Neuronal stem cell (in vitro differentiated cells): ENCODE data around the gene TTC9.

Experiments used
- DNase-seq: peaks from one replicate; pipeline ENCODE4 v3.0.0-alpha.2; 2013; ENCODE audit warnings: low spot score
- H2AFZ ChIP-seq: one replicate; pipeline ENCODE4 v1.6.1; 2013; ENCODE audit warnings: mild to moderate bottlenecking, low read length, inconsistent platforms
- H2AK5ac ChIP-seq: 2 replicates; pipeline ENCODE4 v1.6.1; 2013; ENCODE audit warnings: low read depth, mild to moderate bottlenecking, inconsistent platforms, low read length, moderate library complexity, mixed read lengths
- H2BK120ac ChIP-seq: 2 replicates; pipeline ENCODE4 v1.6.1; 2013; ENCODE audit warnings: low read depth, mild to moderate bottlenecking, inconsistent platforms, low read length, moderate library complexity, mixed read lengths
- H2BK12ac ChIP-seq: one replicate; pipeline ENCODE4 v1.6.1; 2013; ENCODE audit warnings: low read length, inconsistent platforms
- H2BK15ac ChIP-seq: 2 replicates; pipeline ENCODE4 v1.6.1; 2013; ENCODE audit warnings: mild to moderate bottlenecking, low read length, inconsistent platforms, mixed read lengths
- H2BK5ac ChIP-seq: one replicate; pipeline ENCODE4 v1.6.1; 2013; ENCODE audit warnings: inconsistent platforms, mild to moderate bottlenecking, low read length, moderate library complexity
- H3K14ac ChIP-seq: one replicate; pipeline ENCODE4 v1.6.1; 2013; ENCODE audit warnings: low read length, inconsistent platforms
- H3K18ac ChIP-seq: 2 replicates; pipeline ENCODE4 v1.6.1; 2013; ENCODE audit warnings: low read length, inconsistent platforms
- H3K23ac ChIP-seq: 2 replicates; pipeline ENCODE4 v1.6.1; 2013; ENCODE audit warnings: low read depth, mild to moderate bottlenecking, mixed read lengths, low read length, inconsistent platforms; ENCODE audit not compliant: poor library complexity
- H3K27ac ChIP-seq: replicated peaks from 3 replicates; pipeline ENCODE4 v1.5.1; 2013; ENCODE audit warnings: low read length, inconsistent platforms
- H3K27me3 ChIP-seq, 3 experiments: 2 replicates each; pipeline ENCODE4 v1.6.1; 2013; ENCODE audit warnings: low read length in 3 of 3, mild to moderate bottlenecking in 2 of 3, inconsistent platforms in 1 of 3, low read depth in 1 of 3, mixed read lengths in 1 of 3, moderate library complexity in 1 of 3; ENCODE audit not compliant: control insufficient read depth in 3 of 3, insufficient read depth in 3 of 3
- H3K36me3 ChIP-seq, 2 donors: replicated peaks in 1 of 2; 2 replicates each; pipeline ENCODE4 v1.6.1; 2013; ENCODE audit warnings: low read length in 2 of 2; ENCODE audit not compliant: control insufficient read depth in 2 of 2, insufficient read depth in 2 of 2
- H3K4ac ChIP-seq: 2 replicates; pipeline ENCODE4 v1.6.1; 2013; ENCODE audit warnings: inconsistent platforms, mild to moderate bottlenecking, low read length, moderate library complexity
- H3K4me1 ChIP-seq, 2 donors: 1 replicate in 1 of 2; 2 replicates in 1 of 2; pipeline ENCODE4 v1.6.1; 2013; ENCODE audit warnings: low read length in 2 of 2, low read depth in 1 of 2; ENCODE audit not compliant: control insufficient read depth in 2 of 2, insufficient read depth in 1 of 2
- H3K4me2 ChIP-seq: one replicate; pipeline ENCODE4 v1.6.1; 2013; ENCODE audit warnings: mild to moderate bottlenecking, low read length, inconsistent platforms; ENCODE audit not compliant: insufficient read depth, poor library complexity, severe bottlenecking
- H3K4me3 ChIP-seq, 2 donors: 2 replicates each; pipeline ENCODE4 v1.5.1; 2013; ENCODE audit warnings: low read length in 2 of 2, mild to moderate bottlenecking in 2 of 2, inconsistent platforms in 1 of 2, moderate library complexity in 1 of 2
- H3K79me1 ChIP-seq: one replicate; pipeline ENCODE4 v1.6.1; 2013; ENCODE audit warnings: low read depth, mild to moderate bottlenecking, inconsistent platforms, low read length, moderate library complexity
- H3K9ac ChIP-seq: one replicate; pipeline ENCODE4 v1.6.1; 2013; ENCODE audit warnings: mild to moderate bottlenecking, low read depth, low read length, inconsistent platforms; ENCODE audit not compliant: poor library complexity
- H3K9me3 ChIP-seq, 2 donors: replicated peaks in 1 of 2; 2 replicates each; pipeline versions ENCODE3 to v1.6.1; 2013; ENCODE audit warnings: low read length in 2 of 2, mild to moderate bottlenecking in 2 of 2, inconsistent platforms in 1 of 2, low read depth in 1 of 2, mixed read lengths in 1 of 2, moderate library complexity in 1 of 2; ENCODE audit not compliant: control insufficient read depth in 2 of 2, insufficient read depth in 1 of 2
- H4K8ac ChIP-seq: one replicate; pipeline ENCODE4 v1.6.1; 2013; ENCODE audit warnings: low read depth, mild to moderate bottlenecking, inconsistent platforms, low read length, moderate library complexity
- H4K91ac ChIP-seq: one replicate; pipeline ENCODE4 v1.6.1; 2013; ENCODE audit warnings: low read length, low read depth, mild to moderate bottlenecking, inconsistent platforms; ENCODE audit not compliant: poor library complexity
- WGBS, 2 donors: extraction: QIAGEN DNeasy Blood & Tissue Kit; methylation state at CpG; one replicate each; pipeline ENCODE4 v1.1.7; 2013; ENCODE audit warnings: missing lambda C conversion rate in 2 of 2, mixed read lengths in 1 of 2; ENCODE audit not compliant: insufficient read length in 2 of 2, insufficient replicate concordance in 1 of 2; ENCODE audit errors: extremely low coverage in 2 of 2; 5-methylcytosine and 5-hydroxymethylcytosine counted together

The TTC9 gene

DNA sequence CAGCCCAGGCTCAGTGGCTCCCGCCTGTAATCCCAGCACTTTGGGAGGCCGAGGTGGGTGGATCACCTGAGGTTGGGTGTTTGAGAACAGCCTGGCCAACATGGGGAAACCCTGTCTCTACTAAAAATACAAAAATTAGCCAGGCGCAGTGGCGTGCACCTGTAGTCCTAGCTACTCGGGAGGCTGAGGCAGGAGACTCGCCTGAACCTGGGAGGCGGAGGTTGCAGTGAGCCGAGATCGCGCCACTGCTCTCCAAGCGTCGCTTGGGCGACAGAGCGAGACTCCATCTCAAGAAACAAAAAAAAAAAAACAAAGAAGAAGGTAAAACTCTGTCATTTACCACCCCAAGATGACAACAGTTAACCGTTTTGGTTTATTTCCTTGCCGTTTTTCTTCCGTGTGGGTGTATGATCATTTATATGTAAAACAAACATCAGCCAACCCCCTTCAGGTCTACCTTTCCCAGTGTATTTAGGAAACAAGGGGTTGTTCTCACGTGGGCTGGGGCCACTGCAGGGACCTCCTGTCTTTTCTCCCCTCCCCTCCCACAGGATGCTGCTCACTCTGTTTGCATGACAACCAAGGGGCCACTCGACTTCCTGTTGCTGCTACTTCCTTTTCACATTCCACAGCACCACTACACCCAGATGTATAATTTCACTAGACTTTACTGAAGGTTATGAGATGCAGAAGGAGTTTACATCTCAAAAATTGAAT lies 13.6 kb downstream of the TTC9 start:
- Histone ChIP-seq H2BK120ac (no peak overlapping the region), H3K4me1 (peaks cover 0 to 1% of the 10 kb centered on the region in 2 donors), H3K36me3 (peaks cover 0 to 14% of the 10 kb centered on the region in 2 donors), H3K27ac (no peak overlapping the region), H3K27me3 (no peaks in the 10 kb centered on the region), H2BK5ac (no peak overlapping the region), H4K8ac (no peak overlapping the region), H3K14ac (no peak overlapping the region), H2BK12ac (no peak overlapping the region), H2BK15ac (no peak overlapping the region), H3K4ac (no peak overlapping the region), H3K18ac (no peak overlapping the region), H2AFZ (peak overlapping the region; percentile 23), H3K4me2 (no peak overlapping the region), H4K91ac (no peak overlapping the region), H3K9me3 (peaks cover 0 to 6% of the 10 kb centered on the region in 2 donors), H2AK5ac (no peak overlapping the region), H3K9ac (no peak overlapping the region), H3K79me1 (no peaks in the 10 kb centered on the region), H3K4me3 (no peak overlapping the region), H3K23ac (no peak overlapping the region)
- no CpG with 5 or more reads among the region's 19 CpGs for WGBS, 2 donors
- no peak for DNase-seq

DNA sequence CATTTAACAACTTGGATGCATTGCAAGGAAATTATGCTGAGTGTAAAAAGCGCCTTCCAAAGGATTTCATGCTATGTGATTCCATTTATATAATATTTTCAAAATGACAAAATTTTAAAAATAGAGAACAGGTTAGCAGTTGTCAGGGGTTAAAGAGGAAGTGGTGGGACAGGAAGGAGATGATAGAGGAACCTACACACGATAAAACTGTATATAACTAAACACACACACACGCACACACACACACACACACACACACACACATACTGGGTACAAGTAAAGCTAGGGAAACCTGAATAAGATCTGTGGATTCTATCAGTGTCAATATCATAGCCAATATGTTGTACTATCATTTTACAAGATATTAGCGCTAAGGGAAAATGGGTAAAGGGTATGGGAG lies 17.2 kb downstream of the TTC9 start:
- H3K4ac ChIP-seq: no peak overlapping the region
- H2AK5ac ChIP-seq: no peak overlapping the region
- H4K91ac ChIP-seq: no peak overlapping the region
- H3K9me3 ChIP-seq: peaks cover 0 to 6% of the 10 kb centered on the region in 2 donors
- H4K8ac ChIP-seq: no peak overlapping the region
- H3K4me2 ChIP-seq: no peak overlapping the region
- no peak overlapping the region for H2BK120ac ChIP-seq
- H3K18ac ChIP-seq: no peak overlapping the region
- no peak overlapping the region for H3K4me3 ChIP-seq
- no peak overlapping the region for H2BK15ac ChIP-seq
- peaks cover 4 to 6% of the 10 kb centered on the region in 2 donors for H3K4me1 ChIP-seq
- no peaks in the 10 kb centered on the region for H3K27me3 ChIP-seq
- DNase-seq: no peak
- peaks cover 0 to 8% of the 10 kb centered on the region in 2 donors for H3K36me3 ChIP-seq
- WGBS, 2 donors: no CpG with 5 or more reads among the region's 4 CpGs
- H3K27ac ChIP-seq: no peak overlapping the region
- no peak overlapping the region for H2AFZ ChIP-seq
- H2BK5ac ChIP-seq: no peak overlapping the region
- no peak overlapping the region for H3K23ac ChIP-seq
- H2BK12ac ChIP-seq: no peak overlapping the region
- H3K79me1 ChIP-seq: no peaks in the 10 kb centered on the region
- no peak overlapping the region for H3K9ac ChIP-seq
- no peak overlapping the region for H3K14ac ChIP-seq

DNA sequence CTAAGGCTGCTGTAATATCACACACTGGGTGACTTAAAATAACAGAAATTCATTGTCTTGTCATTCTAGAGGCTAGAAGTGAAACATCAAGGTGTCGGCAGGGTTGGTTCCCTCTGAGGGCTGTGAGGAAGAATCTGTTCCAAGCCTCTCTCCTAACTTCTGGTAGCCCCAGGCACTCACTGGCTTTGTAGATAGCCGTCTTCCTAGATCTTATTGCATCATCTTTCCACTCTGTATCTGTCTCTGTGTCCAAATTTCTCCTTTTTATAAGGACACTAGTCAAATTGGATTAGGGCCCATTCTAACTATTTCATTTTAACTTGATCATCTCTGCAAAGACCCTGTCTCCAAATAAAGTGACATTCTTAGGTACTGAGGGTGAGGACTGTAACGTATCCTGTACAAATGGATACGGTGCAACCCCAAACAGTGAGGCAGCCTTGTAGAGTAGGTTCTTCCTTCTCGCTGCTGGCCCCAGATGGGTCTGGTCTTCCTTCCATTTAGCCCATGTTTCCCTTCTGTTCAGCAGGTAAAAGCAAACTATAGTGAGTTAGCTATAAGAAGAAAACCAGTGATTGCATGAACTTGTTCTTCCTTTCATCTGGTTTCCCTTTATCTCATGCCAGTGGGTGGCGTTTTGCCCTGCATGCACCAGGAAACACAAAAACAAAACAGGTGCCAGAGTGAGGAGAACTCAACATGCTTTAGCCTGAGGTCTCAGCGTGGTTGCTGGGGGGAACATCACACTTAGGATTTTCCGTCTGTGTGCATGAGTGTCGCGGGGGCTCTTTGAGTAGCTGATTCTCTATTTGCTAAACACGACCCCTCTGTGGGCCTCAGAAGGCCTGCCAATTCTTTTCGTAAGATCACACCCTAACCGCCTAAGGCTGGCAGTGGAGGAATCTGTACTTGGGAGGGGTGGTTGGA lies 19.5 kb downstream of the TTC9 start:
- no peak overlapping the region for H3K14ac ChIP-seq
- H3K9me3 ChIP-seq: no peaks in the 10 kb centered on the region
- H3K4ac ChIP-seq: no peak overlapping the region
- peaks cover 0 to 8% of the 10 kb centered on the region in 2 donors for H3K36me3 ChIP-seq
- no peak for DNase-seq
- no CpG with 5 or more reads among the region's 13 CpGs for WGBS, 2 donors
- no peak overlapping the region for H3K27ac ChIP-seq
- H2AFZ ChIP-seq: no peak overlapping the region
- no peak overlapping the region for H3K23ac ChIP-seq
- no peak overlapping the region for H2AK5ac ChIP-seq
- H2BK15ac ChIP-seq: no peak overlapping the region
- H3K18ac ChIP-seq: no peak overlapping the region
- H3K9ac ChIP-seq: no peak overlapping the region
- H4K91ac ChIP-seq: no peak overlapping the region
- H3K4me2 ChIP-seq: no peak overlapping the region
- H2BK12ac ChIP-seq: no peak overlapping the region
- peaks cover 4 to 13% of the 10 kb centered on the region in 2 donors for H3K4me1 ChIP-seq
- no peaks in the 10 kb centered on the region for H3K79me1 ChIP-seq
- no peaks in the 10 kb centered on the region for H3K27me3 ChIP-seq
- H2BK120ac ChIP-seq: no peak overlapping the region
- H2BK5ac ChIP-seq: no peak overlapping the region
- H3K4me3 ChIP-seq: no peak overlapping the region
- H4K8ac ChIP-seq: no peak overlapping the region

DNA sequence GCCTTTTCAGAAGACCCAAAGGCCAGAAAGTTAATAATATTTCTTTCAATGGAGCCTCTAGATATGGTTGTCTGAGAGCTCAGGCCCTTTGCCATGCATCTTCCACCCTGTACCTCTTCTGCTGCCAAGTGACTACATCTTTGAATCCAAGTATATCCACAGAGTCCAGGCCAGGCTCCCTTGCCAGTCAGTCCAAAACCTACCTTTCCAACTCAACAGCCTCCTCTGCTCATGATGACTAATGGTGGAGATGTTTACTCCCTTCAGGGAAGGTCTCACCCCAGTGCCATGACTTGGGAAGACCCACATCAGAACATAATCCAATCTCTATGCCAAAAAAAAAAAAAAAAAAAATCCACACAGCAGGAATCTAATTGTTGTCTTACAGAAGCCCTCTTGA lies 20.4 kb downstream of the TTC9 start:
- Histone ChIP-seq H3K14ac (no peak overlapping the region), H3K79me1 (no peaks in the 10 kb centered on the region), H2AK5ac (no peak overlapping the region), H4K8ac (no peak overlapping the region), H2BK15ac (no peak overlapping the region), H3K4me2 (no peak overlapping the region), H2AFZ (no peak overlapping the region), H3K4me3 (no peak overlapping the region), H3K9ac (no peak overlapping the region), H3K4me1 (peaks cover 4 to 13% of the 10 kb centered on the region in 2 donors), H3K27me3 (no peaks in the 10 kb centered on the region), H3K27ac (no peak overlapping the region), H3K36me3 (peaks cover 0 to 8% of the 10 kb centered on the region in 2 donors), H3K23ac (no peak overlapping the region), H2BK120ac (no peak overlapping the region), H3K18ac (no peak overlapping the region), H3K4ac (no peak overlapping the region), H4K91ac (no peak overlapping the region), H2BK12ac (no peak overlapping the region), H3K9me3 (no peaks in the 10 kb centered on the region), H2BK5ac (no peak overlapping the region)
- DNase-seq: no peak
